ENCODE data around the gene PPP1R2. TPM values are rescaled to one million over a fixed set of nuclear protein-coding genes. Genes with fewer than 3 reads are reported as not detected.
A peak's percentile ranks its signal among the peaks of the same experiment; 100 is the strongest.

The PPP1R2 gene
- total and polyA plus RNA-seq, 10 donors: 30.7 to 168 (median 61.2) TPM

DNA sequence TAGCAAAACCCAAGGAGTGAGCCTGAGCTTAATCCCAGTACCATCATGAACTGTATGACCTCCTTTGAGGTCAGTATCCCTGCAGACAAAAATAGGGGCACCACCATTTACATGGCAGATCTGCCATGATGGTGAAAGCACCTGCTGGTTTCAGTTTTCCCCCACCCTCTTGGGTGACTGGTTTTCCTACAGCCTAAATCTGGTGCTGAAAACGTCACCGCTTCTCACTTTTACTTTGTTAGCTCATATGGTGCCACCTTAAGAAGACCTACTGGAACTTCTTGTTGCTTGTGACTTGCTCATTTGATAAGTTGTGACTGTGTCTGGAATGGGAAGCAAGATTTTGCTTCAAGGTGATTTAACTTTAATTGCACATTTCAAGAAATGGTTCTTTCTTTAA lies 5.1 kb downstream of the PPP1R2 start:
- Histone ChIP-seq H3K27ac (peak overlapping the region in 2 of 8 donors; percentile 0 to 6), H3K4me3 (peak overlapping the region in 2 of 8 donors; percentile 3 to 27), H3K9me3 (no peaks in the 10 kb centered on the region), H3K36me3 (peaks cover 0 to 9% (median 0%) of the 10 kb centered on the region in 6 donors), H3K27me3 (replicated peaks in 1 of 7) (no peaks in the 10 kb centered on the region), H3K4me1 (peaks cover 31 to 94% (median 87%) of the 10 kb centered on the region in 6 donors)
- no peak for DNase-seq
- intact Hi-C loops (cut with DNase I; ENCODE audit: low total_unique reads): no loop called here
- WGBS, 5 donors: 43 to 67% (median 48%) methylated on average over 2 of the region's 2 CpGs
- TF ChIP-seq, protein P1, sequence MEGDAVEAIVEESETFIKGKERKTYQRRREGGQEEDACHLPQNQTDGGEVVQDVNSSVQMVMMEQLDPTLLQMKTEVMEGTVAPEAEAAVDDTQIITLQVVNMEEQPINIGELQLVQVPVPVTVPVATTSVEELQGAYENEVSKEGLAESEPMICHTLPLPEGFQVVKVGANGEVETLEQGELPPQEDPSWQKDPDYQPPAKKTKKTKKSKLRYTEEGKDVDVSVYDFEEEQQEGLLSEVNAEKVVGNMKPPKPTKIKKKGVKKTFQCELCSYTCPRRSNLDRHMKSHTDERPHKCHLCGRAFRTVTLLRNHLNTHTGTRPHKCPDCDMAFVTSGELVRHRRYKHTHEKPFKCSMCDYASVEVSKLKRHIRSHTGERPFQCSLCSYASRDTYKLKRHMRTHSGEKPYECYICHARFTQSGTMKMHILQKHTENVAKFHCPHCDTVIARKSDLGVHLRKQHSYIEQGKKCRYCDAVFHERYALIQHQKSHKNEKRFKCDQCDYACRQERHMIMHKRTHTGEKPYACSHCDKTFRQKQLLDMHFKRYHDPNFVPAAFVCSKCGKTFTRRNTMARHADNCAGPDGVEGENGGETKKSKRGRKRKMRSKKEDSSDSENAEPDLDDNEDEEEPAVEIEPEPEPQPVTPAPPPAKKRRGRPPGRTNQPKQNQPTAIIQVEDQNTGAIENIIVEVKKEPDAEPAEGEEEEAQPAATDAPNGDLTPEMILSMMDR (IDR thresholded peaks at IDR 0.05 in 8 of 11, conservative IDR thresholded peaks at IDR 0.05 in 3 of 11): no peak
- TF ChIP-seq POLR2AphosphoS5 (IDR thresholded peaks at IDR 0.05): peak in 1 of 3 donors; percentile 19

DNA sequence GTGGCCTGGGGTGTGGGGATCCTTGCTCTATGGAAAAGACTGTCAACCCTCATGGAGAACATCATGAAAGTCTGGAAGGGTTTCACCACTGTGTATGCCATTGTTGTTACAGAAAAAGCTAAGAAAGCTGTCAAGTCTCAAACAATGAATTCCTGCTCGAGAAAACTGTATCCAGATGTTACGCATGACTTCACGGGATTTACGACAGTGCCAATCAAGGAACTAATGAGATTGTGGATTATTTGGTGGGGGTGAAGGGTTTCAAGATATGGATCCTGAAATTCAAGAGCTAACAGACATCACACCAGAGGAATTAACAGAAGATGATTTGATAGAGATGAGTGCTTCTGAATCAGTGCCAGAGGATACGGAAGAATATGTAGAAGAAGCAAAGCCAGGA lies 7.8 kb downstream of the PPP1R2 start:
- no peak overlapping the region for H3K4me3 ChIP-seq
- intact Hi-C loops (cut with DNase I; ENCODE audit: low total_unique reads): no loop called here
- H3K27me3 ChIP-seq (replicated peaks in 1 of 7): no peaks in the 10 kb centered on the region
- no peak overlapping the region for H3K27ac ChIP-seq
- no peak for DNase-seq
- TF ChIP-seq POLR2A (IDR thresholded peaks at IDR 0.05) (no peak), POLR2AphosphoS5 (IDR thresholded peaks at IDR 0.05) (no peak)
- TF ChIP-seq, protein P1 (IDR thresholded peaks at IDR 0.05 in 8 of 11, conservative IDR thresholded peaks at IDR 0.05 in 3 of 11): no peak
- H3K9me3 ChIP-seq: no peaks in the 10 kb centered on the region
- peaks cover 18 to 100% (median 86%) of the 10 kb centered on the region in 6 donors for H3K4me1 ChIP-seq
- peaks cover 0 to 18% (median 0%) of the 10 kb centered on the region in 6 donors for H3K36me3 ChIP-seq
- 88 to 93% (median 91%) methylated on average over 5 of the region's 5 CpGs for WGBS, 5 donors

DNA sequence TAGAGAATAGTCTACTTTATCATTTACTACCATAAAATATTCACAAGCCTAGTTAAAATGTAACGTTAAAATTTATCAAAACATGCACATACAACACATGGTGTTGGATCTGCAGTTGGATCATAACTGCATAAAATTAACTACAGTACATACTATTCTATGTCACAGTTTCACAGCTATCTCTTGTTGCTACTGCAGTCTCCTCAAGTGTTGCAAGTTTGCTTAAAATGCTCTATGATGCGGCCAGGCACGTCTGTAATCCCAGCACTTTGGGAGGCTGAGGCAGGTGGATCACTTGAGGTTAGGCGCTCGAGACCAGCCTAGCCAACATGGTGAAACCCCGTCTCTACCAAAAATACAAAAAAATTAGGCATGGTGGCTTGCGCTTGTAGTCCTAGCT lies 10.3 kb downstream of the PPP1R2 start:
- TF ChIP-seq POLR2A (IDR thresholded peaks at IDR 0.05) (no peak), POLR2AphosphoS5 (IDR thresholded peaks at IDR 0.05) (no peak)
- TF ChIP-seq, protein P1 (IDR thresholded peaks at IDR 0.05 in 8 of 11, conservative IDR thresholded peaks at IDR 0.05 in 3 of 11): no peak
- no peak for DNase-seq
- WGBS, 5 donors: 82 to 91% (median 90%) methylated on average over 7 of the region's 7 CpGs
- intact Hi-C loops (cut with DNase I; ENCODE audit: low total_unique reads): no loop called here
- Histone ChIP-seq H3K4me1 (peaks cover 2 to 90% (median 62%) of the 10 kb centered on the region in 6 donors), H3K27ac (no peak overlapping the region), H3K36me3 (peaks cover 0 to 38% (median 7%) of the 10 kb centered on the region in 6 donors), H3K27me3 (replicated peaks in 1 of 7) (no peaks in the 10 kb centered on the region), H3K4me3 (no peak overlapping the region), H3K9me3 (no peaks in the 10 kb centered on the region)

DNA sequence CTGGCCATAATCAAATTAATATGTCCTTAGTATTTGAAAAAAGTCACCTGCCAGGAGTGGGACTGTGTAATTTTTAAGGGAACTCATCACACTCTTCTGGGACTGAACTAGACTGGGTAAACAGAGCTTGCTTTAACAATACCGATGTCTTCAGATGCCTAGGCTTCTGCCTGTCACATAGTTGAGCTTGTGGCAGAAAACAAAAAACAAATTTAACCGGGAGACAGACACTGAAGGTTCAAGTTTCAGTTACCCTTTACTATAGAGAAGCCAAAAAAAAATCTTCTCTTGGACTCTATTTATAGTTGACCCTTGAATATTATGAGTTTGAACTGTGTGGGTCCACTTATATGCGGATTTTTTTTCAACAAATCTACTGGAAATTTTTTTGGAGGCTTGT lies 10.8 kb downstream of the PPP1R2 start:
- Histone ChIP-seq H3K9me3 (no peaks in the 10 kb centered on the region), H3K4me3 (no peak overlapping the region), H3K27ac (no peak overlapping the region), H3K36me3 (peaks cover 0 to 43% (median 12%) of the 10 kb centered on the region in 6 donors), H3K4me1 (peaks cover 0 to 85% (median 58%) of the 10 kb centered on the region in 6 donors), H3K27me3 (replicated peaks in 1 of 7) (no peaks in the 10 kb centered on the region)
- intact Hi-C loops (cut with DNase I; ENCODE audit: low total_unique reads): no loop called here
- DNase-seq: no peak
- 40 to 67% (median 59%) methylated on average over 3 of the region's 3 CpGs for WGBS, 5 donors
- TF ChIP-seq POLR2AphosphoS5 (IDR thresholded peaks at IDR 0.05) (no peak), POLR2A (IDR thresholded peaks at IDR 0.05) (no peak)
- TF ChIP-seq, protein P1 (IDR thresholded peaks at IDR 0.05 in 8 of 11, conservative IDR thresholded peaks at IDR 0.05 in 3 of 11): no peak

All from spleen (tissue), 11 donors.